DMS53 treated with DMSO at 0.1 percent for 48 hours (cell line): Measurements from ENCODE around the gene SLC1A4.
"Not testable (repeated sequence)": the region's sequence is repeated elsewhere in the genome, so short reads cannot be mapped to it uniquely, and the experiment has no call there.

Experiments used
- DNase-seq: peaks from one replicate; lab custom pipeline; 2025; ENCODE audit not compliant: unreplicated experiment; lab: John Stamatoyannopoulos, UW

SLC1A4 gene

DNA sequence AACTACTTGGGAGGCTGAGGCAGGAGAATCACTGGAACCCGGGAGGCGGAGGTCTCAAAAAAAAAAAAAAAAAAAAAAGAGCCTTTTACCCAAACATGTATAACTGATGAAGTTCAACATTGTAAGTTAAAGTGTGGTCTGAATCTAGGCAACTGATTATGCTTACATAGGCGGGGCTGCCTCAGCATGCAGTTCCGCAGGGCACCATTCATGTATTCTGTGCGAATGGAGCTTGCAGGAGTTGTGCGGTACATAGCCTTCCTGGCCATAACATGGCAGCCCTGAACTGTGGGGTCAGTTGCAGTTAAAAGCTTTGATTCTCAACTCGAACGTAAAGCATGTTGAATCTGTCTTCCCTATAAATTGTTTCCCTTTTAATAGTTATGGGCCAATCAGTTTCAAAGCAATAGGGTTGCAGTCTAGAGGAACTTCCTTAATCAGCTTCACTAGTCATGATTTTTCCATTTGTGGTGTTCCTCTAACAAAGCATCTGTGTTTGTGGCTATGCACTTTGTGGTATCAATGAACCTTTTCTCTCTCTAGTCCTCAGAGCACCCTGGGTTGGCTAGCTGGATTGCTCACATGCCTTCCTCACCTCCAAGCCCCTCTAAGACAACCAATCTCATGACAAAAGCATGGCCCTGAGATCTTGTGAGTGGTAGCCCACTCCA lies 36.4 kb downstream of the SLC1A4 start:
- DNase-seq, result no peak

GRCh38 chr2:65026154-65026553 lies 37.0 kb downstream of the SLC1A4 start:
- DNase-seq, result peak; percentile 51

DNA sequence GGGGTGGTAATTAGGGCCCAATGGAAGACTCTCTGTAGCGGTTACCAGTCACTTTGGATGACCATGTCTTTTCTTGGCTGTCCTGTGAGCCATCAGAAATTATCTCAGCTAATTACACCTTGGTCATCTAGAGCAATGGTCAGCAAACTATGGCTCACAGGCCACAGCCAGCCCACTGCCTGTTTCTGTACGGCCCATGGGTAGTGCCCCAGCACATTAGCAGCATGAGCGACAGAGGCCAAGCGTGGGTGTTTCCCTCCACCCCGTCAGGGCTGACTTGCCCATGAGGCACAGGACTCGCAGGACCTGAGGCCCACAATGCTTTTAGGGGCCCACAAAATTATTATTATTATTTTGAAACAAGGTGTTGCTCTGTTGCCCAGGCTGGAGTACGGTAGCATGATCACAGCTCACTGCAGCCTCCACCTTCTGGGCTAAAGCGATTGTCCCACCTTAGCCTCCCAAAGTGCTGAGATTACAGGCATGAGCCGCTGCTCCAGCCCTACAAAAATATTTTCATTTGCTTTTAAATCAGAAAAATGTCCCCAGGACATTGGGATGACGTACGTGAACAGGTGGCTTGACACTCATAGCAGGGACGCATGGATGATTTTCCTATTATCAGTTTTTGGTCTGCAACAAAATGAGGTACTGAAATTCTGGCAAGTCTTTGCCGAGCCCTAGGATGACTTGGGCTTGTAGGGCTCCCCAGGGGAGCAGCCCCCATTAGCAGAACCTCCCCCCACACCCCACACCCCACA lies 37.7 kb downstream of the SLC1A4 start:
- no peak for DNase-seq

DNA sequence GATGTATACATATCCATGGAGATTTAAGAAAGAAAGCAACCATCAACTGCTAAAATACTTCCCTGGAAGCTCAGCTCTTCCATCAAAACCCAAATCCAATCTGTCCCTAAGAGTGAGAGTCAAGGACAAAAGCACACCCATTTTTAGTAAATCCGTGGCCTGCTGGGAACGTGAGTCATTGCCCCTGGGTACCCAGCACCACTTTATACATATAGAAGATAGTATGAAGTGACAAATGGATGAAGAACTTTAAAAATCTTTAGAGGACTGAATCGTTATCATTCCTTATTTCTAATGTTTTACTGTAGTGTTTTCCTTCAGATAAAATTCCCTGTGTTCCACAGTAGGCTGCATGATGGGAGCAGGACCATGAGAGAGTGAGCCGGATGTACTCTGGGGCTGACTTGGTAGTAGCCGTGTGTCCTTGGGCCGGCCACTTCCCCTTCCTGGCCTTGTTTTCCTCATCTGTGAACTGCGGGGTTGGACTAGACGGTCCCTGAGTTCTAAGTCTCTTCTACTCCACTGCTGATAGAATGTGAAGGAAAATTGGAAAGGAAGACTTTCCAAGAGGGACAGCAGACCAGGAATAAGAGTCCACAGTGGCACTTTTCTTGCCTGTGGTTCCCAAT lies 38.5 kb downstream of the SLC1A4 start:
- DNase-seq, result no peak

- DNase-seq, result no peak
Measured at GRCh38 chr2:65030476-65031332, 41.5 kb downstream of the SLC1A4 start.

- DNase-seq, result no peak
Measured at GRCh38 chr2:65031341-65032018, 42.3 kb downstream of the SLC1A4 start.

DNA sequence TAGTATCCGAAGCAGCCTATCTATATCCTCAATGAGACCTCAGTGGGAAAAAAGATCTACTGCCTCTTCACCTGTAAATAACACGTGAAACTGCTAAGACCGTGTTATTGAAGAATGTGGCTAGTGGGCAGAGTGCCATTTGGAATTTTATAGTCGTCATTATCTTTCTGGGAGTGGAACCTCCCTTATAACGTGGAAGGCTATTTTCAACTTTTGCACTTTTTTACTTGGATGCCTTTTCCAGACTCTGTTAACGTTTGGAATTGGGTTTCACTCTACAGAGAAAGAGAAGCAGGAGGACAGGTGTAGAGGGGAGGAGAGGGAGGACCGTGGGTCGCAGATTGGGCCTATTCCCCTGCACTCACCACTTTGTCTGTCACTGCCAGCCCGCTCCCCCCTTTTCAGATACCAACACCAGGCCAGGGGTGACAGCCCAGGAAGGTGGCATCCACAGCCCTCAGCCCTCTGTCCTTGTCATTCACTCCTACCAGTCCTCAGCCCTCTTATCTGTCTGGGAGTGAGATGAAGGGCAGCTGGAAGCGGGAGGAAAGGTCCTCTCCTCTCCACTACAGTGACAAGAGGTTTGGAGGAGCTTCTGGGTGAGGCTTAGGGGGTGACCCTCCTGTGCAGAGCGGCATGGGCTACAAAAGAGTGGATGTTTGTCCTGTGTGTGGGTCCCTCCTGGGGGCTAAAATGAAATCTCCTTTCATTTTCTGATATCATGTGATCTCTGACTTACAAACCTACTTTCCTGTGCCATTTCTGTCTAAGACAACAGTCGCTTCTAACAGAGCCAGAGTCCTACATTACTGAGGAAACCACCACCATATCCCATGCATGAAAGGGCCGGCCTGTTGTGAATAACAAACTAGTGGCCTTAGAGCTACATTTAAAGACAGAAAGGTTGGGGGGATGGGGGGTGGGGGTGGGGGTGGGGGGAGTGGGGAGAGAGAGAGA lies 43.1 kb downstream of the SLC1A4 start:
- no peak for DNase-seq

- no peak for DNase-seq
Measured at GRCh38 chr2:65033178-65033577, 44.0 kb downstream of the SLC1A4 start.

GRCh38 chr2:65033667-65034066 lies 44.5 kb downstream of the SLC1A4 start:
- DNase-seq, result not testable (repeated sequence)

GRCh38 chr2:65035351-65035943 lies 46.2 kb downstream of the SLC1A4 start:
- no peak for DNase-seq

- no peak for DNase-seq
Measured at GRCh38 chr2:65037178-65037577, 48.0 kb downstream of the SLC1A4 start.

- DNase-seq, result no peak
Measured at GRCh38 chr2:65039640-65040039, 50.4 kb downstream of the SLC1A4 start.

GRCh38 chr2:65040400-65041261 lies 51.4 kb downstream of the SLC1A4 start:
- DNase-seq, result peak; percentile 81

DNA sequence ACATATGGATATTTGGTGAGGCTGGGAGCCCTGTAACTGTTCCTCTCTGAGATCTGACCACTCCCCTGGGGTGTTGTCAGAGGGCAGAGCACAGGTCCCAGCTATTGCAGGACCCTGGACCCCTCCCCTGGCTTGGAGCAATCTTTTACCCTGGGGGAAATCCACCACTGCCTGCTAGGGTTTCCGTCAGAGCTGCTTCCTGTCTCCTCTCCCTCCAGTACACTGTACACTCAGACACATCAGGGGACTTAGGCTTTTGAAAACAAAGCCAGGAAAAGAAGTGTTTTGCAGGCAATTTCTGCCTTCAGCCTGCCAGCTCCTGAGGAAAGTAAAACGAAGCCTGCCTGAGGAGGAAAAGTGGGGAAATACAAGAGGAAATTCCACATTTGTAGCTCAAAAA lies 53.8 kb downstream of the SLC1A4 start:
- DNase-seq, result no peak

- no peak for DNase-seq
Measured at GRCh38 chr2:65044097-65044735, 55.0 kb downstream of the SLC1A4 start.

- no peak for DNase-seq
Measured at GRCh38 chr2:65045651-65046050, 56.5 kb downstream of the SLC1A4 start.

GRCh38 chr2:65046633-65047407 lies 57.6 kb downstream of the SLC1A4 start:
- DNase-seq, result no peak
